SH-SY5Y (cell line): ENCODE results near the gene ARHGAP6.

ENCODE experiments used
- GATA2 ChIP-seq: IDR thresholded peaks from 2 replicates; pipeline ENCODE4 v1.6.1; 2011; ENCODE audit warnings: mild to moderate bottlenecking, low read depth, low read length
- GATA3 ChIP-seq: IDR thresholded peaks from 2 replicates; pipeline ENCODE4 v1.6.1; 2011; ENCODE audit warnings: low read depth, mild to moderate bottlenecking, low read length, moderate library complexity

- TF ChIP-seq GATA2 (no peak), GATA3 (no peak)
Observed at GRCh38 chrX:11375614-11376119, 290.1 kb downstream of the ARHGAP6 start.
